H1 (cell line): ENCODE measurements around the gene RAB3IL1.
A peak's percentile ranks its signal among the peaks of the same experiment; 100 is the strongest.

Source experiments
- ASH2L ChIP-seq: fragments of 200-600, 300-600 bp; sonication (generic); IDR thresholded peaks from one replicate; pipeline ENCODE4 v1.7.1; 2017; ENCODE audit warnings: low read length
- GTF2F1 ChIP-seq: IDR thresholded peaks from 2 replicates; pipeline ENCODE4 v1.6.1; 2012; ENCODE audit warnings: low read depth, low read length, improper control_type of control experiment, borderline replicate concordance
- POLR2A ChIP-seq, 2 experiments: IDR thresholded peaks; 1 replicate in 1 of 2; 2 replicates in 1 of 2; pipeline ENCODE4 v1.6.1; 2011; ENCODE audit warnings: low read depth in 2 of 2, low read length in 2 of 2, mild to moderate bottlenecking in 2 of 2; ENCODE audit errors: control extremely low read depth in 1 of 2
- POLR2AphosphoS5 ChIP-seq: IDR thresholded peaks from 2 replicates; pipeline ENCODE4 v1.6.1; 2011; ENCODE audit warnings: low read depth, low read length
- TF ChIP-seq, protein P1 (sequence below), 3 experiments: IDR thresholded peaks; 1 replicate in 2 of 3; 2 replicates in 1 of 3; pipeline versions ENCODE4 v1.5.1 to v1.6.1; 2011; ENCODE audit warnings: low read length in 3 of 3, mild to moderate bottlenecking in 3 of 3, inconsistent platforms in 2 of 3, low read depth in 1 of 3, moderate library complexity in 1 of 3; ENCODE audit not compliant: insufficient read depth in 1 of 3; ENCODE audit errors: control extremely low read depth in 1 of 3

DNA sequence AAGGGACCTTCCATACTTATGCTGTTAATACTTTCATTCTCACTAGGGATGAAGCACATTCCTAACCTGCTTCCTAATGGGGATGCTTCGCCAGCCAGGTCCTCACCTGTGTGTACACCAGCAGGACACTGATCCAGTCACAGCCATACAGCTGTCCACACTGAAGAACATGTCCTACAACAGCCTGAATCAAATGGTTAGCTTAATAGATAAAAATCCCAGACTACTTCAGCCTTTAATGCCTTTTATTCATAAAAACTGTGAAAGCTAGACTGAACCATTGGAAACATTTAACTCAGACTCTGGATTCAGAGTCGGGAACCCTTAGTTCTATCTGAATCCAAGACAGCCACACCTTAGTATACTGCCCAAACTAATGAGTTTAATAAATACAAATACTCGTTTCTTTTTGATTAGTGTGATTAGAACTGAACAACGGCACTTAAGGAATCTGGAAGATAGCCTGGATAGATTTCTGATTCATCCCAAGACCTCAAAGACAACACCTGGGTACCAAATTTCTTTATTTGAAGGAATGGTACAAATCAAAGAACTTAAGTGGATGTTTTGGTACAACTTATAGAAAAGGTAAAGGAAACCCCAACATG is 46.8 kb upstream of the RAB3IL1 start:
- TF ChIP-seq, protein P1, sequence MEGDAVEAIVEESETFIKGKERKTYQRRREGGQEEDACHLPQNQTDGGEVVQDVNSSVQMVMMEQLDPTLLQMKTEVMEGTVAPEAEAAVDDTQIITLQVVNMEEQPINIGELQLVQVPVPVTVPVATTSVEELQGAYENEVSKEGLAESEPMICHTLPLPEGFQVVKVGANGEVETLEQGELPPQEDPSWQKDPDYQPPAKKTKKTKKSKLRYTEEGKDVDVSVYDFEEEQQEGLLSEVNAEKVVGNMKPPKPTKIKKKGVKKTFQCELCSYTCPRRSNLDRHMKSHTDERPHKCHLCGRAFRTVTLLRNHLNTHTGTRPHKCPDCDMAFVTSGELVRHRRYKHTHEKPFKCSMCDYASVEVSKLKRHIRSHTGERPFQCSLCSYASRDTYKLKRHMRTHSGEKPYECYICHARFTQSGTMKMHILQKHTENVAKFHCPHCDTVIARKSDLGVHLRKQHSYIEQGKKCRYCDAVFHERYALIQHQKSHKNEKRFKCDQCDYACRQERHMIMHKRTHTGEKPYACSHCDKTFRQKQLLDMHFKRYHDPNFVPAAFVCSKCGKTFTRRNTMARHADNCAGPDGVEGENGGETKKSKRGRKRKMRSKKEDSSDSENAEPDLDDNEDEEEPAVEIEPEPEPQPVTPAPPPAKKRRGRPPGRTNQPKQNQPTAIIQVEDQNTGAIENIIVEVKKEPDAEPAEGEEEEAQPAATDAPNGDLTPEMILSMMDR (IDR thresholded peaks at IDR 0.05; ENCODE audit: control extremely low read depth in 1 of 3, insufficient read depth in 1 of 3, low read depth in 1 of 3, low read length in 3 of 3) = no peak
- peak; percentile 96 for TF ChIP-seq POLR2AphosphoS5
- no peak for TF ChIP-seq GTF2F1
- TF ChIP-seq ASH2L = no peak
- TF ChIP-seq POLR2A (IDR thresholded peaks at IDR 0.05; ENCODE audit: control extremely low read depth in 1 of 2, low read depth in 2 of 2, low read length in 2 of 2) = peak; percentile 52 to 78; a peak in 2 of 3 replicates
